Erythroblast (primary cell): ENCODE data around the gene KLHL22.

Experiments
- GATA1 ChIP-seq: IDR thresholded peaks from 2 replicates; pipeline ENCODE4 v1.6.1; 2011; ENCODE audit warnings: low read depth, mild to moderate bottlenecking, control low read depth, low read length, moderate library complexity
- POLR2A ChIP-seq: IDR thresholded peaks from 2 replicates; pipeline ENCODE4 v1.6.1; 2011; ENCODE audit warnings: mild to moderate bottlenecking, low read length

- no peak for TF ChIP-seq POLR2A
- no peak for TF ChIP-seq GATA1
These were observed 9.4 kb downstream of the KLHL22 start for GRCh38 chr22:20486229-20486628.
